ENCODE results near the gene SLC39A8.

- no peak for TF ChIP-seq CTCF (IDR thresholded peaks at IDR 0.05)
- no peak for TF ChIP-seq POLR2A (IDR thresholded peaks at IDR 0.05)
- no peak for TF ChIP-seq POLR2AphosphoS5 (IDR thresholded peaks at IDR 0.05)
- TF ChIP-seq EP300 (IDR thresholded peaks at IDR 0.05), result no peak
These were observed 110.9 kb downstream of the SLC39A8 start for GRCh38 chr4:102234243-102234838.

Measured in suprapubic skin (tissue), 4 donors.